T-helper 22 cell (primary cell): ENCODE measurements around the gene ESAM.

Experiments
- DNase-seq: peaks from one replicate; pipeline ENCODE4 v3.0.0-alpha.2; 2020; ENCODE audit warnings: low read depth

ESAM gene

GRCh38 chr11:124732230-124732629 is 29.9 kb downstream of the ESAM start:
- no peak for DNase-seq

GRCh38 chr11:124729571-124729970 is 32.5 kb downstream of the ESAM start:
- no peak for DNase-seq

- DNase-seq = no peak
Observed at GRCh38 chr11:124728134-124728533, 34.0 kb downstream of the ESAM start.

- DNase-seq = no peak
Observed at GRCh38 chr11:124727474-124727873, 34.6 kb downstream of the ESAM start.

DNA sequence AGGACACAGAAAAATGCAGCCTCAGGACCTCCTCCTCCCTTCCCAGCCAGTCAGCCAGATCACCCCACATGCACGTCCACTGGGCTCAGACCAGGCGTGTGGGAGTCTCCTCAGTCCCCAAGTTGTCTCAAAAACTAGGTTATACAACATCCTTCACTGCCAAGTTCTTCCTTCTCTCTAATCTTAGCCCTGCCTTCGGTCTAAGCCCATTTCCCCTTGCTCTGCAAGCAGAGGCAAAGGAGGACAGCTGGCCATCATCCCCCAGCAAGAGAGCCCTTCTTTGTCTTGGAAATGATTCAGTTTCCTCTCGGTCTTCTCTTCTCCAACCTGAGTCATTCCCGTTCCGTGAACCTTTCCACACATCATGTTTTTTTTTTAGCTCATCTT is 36.4 kb downstream of the ESAM start:
- no peak for DNase-seq

GRCh38 chr11:124724979-124725718 is 36.9 kb downstream of the ESAM start:
- no peak for DNase-seq

DNA sequence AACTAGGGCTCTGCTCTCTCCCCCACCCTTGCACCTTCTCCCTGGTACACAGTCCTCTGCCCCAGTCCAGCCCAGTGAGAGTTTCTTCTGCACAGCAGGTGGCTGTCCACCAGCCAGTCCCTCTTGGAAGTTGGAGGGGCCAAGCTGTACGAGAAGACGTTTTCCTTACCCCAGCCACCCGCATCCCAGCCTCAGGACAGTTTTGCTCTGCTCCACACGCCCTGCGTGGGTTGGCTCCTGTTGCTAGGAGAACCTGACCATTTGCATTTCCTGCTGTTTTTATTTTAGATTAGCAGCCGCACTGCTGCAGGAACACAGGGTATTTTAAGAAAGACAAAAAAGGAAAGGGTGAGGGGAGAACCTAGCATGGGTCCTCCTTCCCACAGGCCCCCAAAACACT is 39.9 kb downstream of the ESAM start:
- no peak for DNase-seq

GRCh38 chr11:124719534-124719933 is 42.6 kb downstream of the ESAM start:
- no peak for DNase-seq

DNA sequence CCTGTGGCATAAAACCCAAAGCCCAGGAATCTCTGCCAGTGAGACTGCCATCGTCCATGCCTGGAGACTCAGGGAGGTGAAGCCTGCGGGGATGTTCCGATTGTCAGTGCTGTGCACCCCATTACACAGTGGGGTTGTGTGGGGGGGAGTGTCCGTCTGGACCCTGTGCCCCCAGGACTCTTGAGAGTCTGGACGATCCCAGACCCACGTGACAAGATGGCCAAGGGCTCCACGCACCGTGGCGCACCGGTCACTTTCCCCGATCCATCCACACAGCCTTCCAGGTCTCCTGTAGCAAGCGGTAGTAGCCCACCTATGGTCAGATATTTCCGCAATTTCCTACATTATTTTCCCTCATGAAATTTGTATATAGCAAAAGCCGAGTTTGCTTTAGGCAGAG is 43.3 kb downstream of the ESAM start:
- no peak for DNase-seq

DNA sequence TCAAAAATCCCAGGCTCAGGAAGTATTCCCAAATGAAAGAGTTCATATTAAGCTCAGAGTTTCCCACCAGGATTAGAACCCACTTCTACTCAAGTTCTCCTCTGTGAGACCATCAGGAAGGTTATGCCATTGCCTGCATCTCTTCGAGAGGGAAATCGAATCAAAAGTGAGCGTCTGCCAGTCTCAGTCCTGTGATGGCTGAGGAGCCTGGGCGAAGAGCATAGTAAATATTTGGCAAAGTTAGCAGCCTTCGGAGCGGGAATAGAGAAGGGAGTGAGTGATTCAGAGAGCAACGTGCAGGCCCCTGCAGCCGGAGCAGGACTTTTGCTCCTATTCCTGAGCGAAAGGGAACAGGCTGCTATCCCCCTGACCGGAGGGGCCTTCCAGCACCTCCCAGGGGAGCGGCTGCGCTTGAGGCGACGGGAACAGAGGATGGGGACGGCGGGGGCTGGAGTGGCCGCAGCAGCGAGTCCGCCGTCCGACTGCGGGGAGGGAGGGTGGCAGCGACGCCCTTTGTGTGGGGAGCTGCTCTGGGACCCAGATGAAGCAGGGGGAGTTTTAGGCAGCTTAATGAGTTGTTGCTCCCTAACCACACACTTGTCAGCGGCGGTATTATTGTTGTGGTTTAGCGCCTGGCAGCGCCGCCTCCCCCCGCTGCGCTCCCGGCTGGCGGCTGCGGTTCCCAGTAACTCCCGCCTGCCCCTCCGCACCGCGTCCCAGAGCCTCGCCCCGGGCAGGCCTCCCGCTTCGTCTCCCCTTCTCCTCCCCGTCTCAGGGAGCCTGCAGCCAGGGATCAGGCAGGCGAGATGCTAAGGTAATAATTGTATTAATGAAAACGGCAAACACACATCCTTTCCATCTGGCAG is 44.1 kb downstream of the ESAM start:
- DNase-seq = no peak

DNA sequence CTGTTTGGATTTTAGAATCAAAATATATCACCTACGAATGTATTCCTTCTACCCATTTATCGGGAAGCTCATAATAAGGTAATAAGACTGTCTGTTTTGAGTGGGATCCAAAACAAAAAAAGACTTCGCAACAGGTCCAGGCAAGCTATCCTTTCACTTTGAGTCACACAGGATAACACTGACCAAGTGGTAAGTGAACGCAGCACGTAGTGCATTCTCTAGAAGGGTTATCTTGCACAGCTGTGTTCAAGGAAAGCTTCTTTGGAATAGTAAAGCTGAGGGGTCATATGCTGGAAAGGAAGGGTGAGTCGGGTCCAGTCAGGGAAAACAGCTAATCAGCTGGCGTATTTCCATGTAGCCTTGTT is 44.7 kb downstream of the ESAM start:
- DNase-seq = no peak

- DNase-seq = no peak
Observed at GRCh38 chr11:124716591-124716990, 45.5 kb downstream of the ESAM start.

GRCh38 chr11:124712392-124712791 is 49.7 kb downstream of the ESAM start:
- no peak for DNase-seq

GRCh38 chr11:124707829-124708228 is 54.3 kb downstream of the ESAM start:
- DNase-seq = no peak
